GM23338 (cell line): ENCODE results near the gene EPHA6. TPM values are rescaled to one million over a fixed set of nuclear protein-coding genes. Genes with fewer than 3 reads are reported as not detected.

ENCODE experiments used
- ATAC-seq: fragments of 200-7000 bp; cut with Tn5 transposase; 3 replicates; pipeline ENCODE4 v1.9.1; 2020
- DNase-seq: peaks from one replicate; pipeline ENCODE4 v3.0.0-alpha.2; 2015; ENCODE audit warnings: low spot score
- H2AFZ ChIP-seq: fragments of 200-600 bp; sonication (generic); 2 replicates; pipeline ENCODE4 v1.8.0; 2016; ENCODE audit warnings: antibody characterized with exemption, mild to moderate bottlenecking, moderate library complexity
- H3F3A ChIP-seq: fragments of 200-600 bp; sonication (generic); replicated peaks from 2 replicates; pipeline ENCODE4 v1.8.0; 2017; ENCODE audit warnings: antibody characterized with exemption, mixed run types, low read depth
- H3K27ac ChIP-seq: fragments of 200-600 bp; sonication (generic); 2 replicates; pipeline ENCODE4 v1.6.1; 2016; ENCODE audit warnings: low read depth
- H3K27me3 ChIP-seq: fragments of 200-600 bp; sonication (generic); 2 replicates; pipeline ENCODE4 v1.8.0; 2016; ENCODE audit warnings: mild to moderate bottlenecking, mixed run types, moderate library complexity; ENCODE audit not compliant: insufficient read depth
- H3K36me3 ChIP-seq: fragments of 200-600 bp; sonication (generic); 2 replicates; pipeline ENCODE4 v1.8.0; 2016; ENCODE audit warnings: mild to moderate bottlenecking; ENCODE audit not compliant: insufficient read depth
- H3K4me1 ChIP-seq: fragments of 200-600 bp; sonication (generic); 2 replicates; pipeline ENCODE4 v1.8.0; 2016; ENCODE audit warnings: mild to moderate bottlenecking, moderate library complexity; ENCODE audit not compliant: insufficient read depth
- H3K4me2 ChIP-seq: fragments of 200-600 bp; sonication (generic); 2 replicates; pipeline ENCODE4 v1.7.1; 2017; ENCODE audit warnings: mixed run types
- H3K4me3 ChIP-seq: fragments of 200-600 bp; sonication (generic); 2 replicates; pipeline ENCODE4 v1.6.1; 2016; ENCODE audit warnings: mixed run types
- H3K79me2 ChIP-seq: fragments of 200-600 bp; sonication (generic); replicated peaks from 2 replicates; pipeline ENCODE4 v1.8.0; 2017; ENCODE audit warnings: mild to moderate bottlenecking; ENCODE audit not compliant: insufficient read depth
- H3K9me2 ChIP-seq: fragments of 200-600 bp; sonication (generic); 2 replicates; pipeline ENCODE4 v1.8.0; 2017; ENCODE audit not compliant: insufficient read depth
- H4K20me1 ChIP-seq: fragments of 200-600 bp; sonication (generic); replicated peaks from 2 replicates; pipeline ENCODE4 v1.8.0; 2017; ENCODE audit warnings: mild to moderate bottlenecking; ENCODE audit not compliant: insufficient read depth
- H3K27ac Mint-ChIP-seq: 2 replicates; pipeline ENCODE4 v1.8.0; 2020; ENCODE audit warnings: inconsistent platforms, mild to moderate bottlenecking, moderate library complexity, mixed read lengths
- H3K27me3 Mint-ChIP-seq: 3 replicates; pipeline ENCODE4 v1.8.0; 2022; ENCODE audit warnings: low read depth, mild to moderate bottlenecking, moderate library complexity, mixed read lengths, inconsistent platforms; ENCODE audit not compliant: insufficient read depth, poor library complexity
- H3K36me3 Mint-ChIP-seq: 3 replicates; pipeline ENCODE4 v1.8.0; 2021; ENCODE audit warnings: low read depth, mild to moderate bottlenecking, inconsistent platforms, moderate library complexity, mixed read lengths
- H3K4me1 Mint-ChIP-seq: 3 replicates; pipeline ENCODE4 v1.8.0; 2020; ENCODE audit warnings: mild to moderate bottlenecking, inconsistent platforms, mixed read lengths
- H3K4me3 Mint-ChIP-seq: 3 replicates; pipeline ENCODE4 v1.8.0; 2021; ENCODE audit warnings: moderate library complexity, mild to moderate bottlenecking, inconsistent platforms, mixed read lengths
- H3K9me3 Mint-ChIP-seq: 3 replicates; pipeline ENCODE4 v1.8.0; 2020; ENCODE audit warnings: moderate library complexity, mild to moderate bottlenecking, inconsistent platforms, mixed read lengths
- CREB1 ChIP-seq: fragments of 250-450 bp; sonication (Bioruptor Pico); IDR thresholded peaks from 2 replicates; pipeline ENCODE4 v1.5.0; 2020; ENCODE audit warnings: low read depth, mild to moderate bottlenecking, moderate library complexity
- CTCF ChIP-seq, 2 experiments: fragments of 200-600 bp in 1 of 2; sonication (generic) in 1 of 2; conservative IDR thresholded peaks; 2 replicates each; pipeline versions ENCODE4 v1.5.1 to v1.6.1; 2016 to 2017; ENCODE audit warnings: antibody characterized with exemption in 2 of 2, low read depth in 2 of 2, mild to moderate bottlenecking in 2 of 2, moderate library complexity in 1 of 2
- ETS1 ChIP-seq: IDR thresholded peaks from 2 replicates; pipeline ENCODE4 v1.6.1; 2016; ENCODE audit warnings: antibody characterized with exemption
- EZH2 ChIP-seq: fragments of 200-600 bp; sonication (generic); IDR thresholded peaks from one replicate; pipeline ENCODE4 v1.8.0; 2017; ENCODE audit warnings: antibody characterized with exemption, mild to moderate bottlenecking, low read depth; ENCODE audit not compliant: unreplicated experiment
- EZH2phosphoT487 ChIP-seq: fragments of 200-600 bp; sonication (generic); IDR thresholded peaks from one replicate; pipeline ENCODE4 v1.8.1; 2018; ENCODE audit warnings: antibody characterized with exemption; ENCODE audit not compliant: unreplicated experiment
- JUNB ChIP-seq: IDR thresholded peaks from one replicate; pipeline ENCODE4 v1.6.1; 2016; ENCODE audit warnings: antibody characterized with exemption; ENCODE audit not compliant: unreplicated experiment
- NANOG ChIP-seq: IDR thresholded peaks from 2 replicates; pipeline ENCODE4 v1.6.1; 2016; ENCODE audit warnings: antibody characterized with exemption, borderline replicate concordance
- POLR2AphosphoS5 ChIP-seq: IDR thresholded peaks from 2 replicates; pipeline ENCODE4 v1.6.1; 2016; ENCODE audit warnings: antibody characterized with exemption, low read depth
- REST ChIP-seq: IDR thresholded peaks from one replicate; pipeline ENCODE4 v1.6.1; 2018; ENCODE audit warnings: antibody characterized with exemption; ENCODE audit not compliant: unreplicated experiment
- STAT1 ChIP-seq: IDR thresholded peaks from one replicate; pipeline ENCODE4 v1.6.1; 2016; ENCODE audit warnings: antibody characterized with exemption; ENCODE audit not compliant: unreplicated experiment
- ZNF114 ChIP-seq: fragments of 250-450 bp; sonication (Bioruptor Pico); IDR thresholded peaks from 2 replicates; pipeline ENCODE4 v1.5.0; 2020; ENCODE audit warnings: mild to moderate bottlenecking, moderate library complexity
- ZNF331 ChIP-seq: fragments of 250-450 bp; sonication (Bioruptor Pico); IDR thresholded peaks from 2 replicates; pipeline ENCODE4 v1.5.0; 2020; ENCODE audit warnings: low read depth, mild to moderate bottlenecking, moderate library complexity
- ZNF462 ChIP-seq: fragments of 250-450 bp; sonication (Bioruptor Pico); IDR thresholded peaks from 2 replicates; pipeline ENCODE4 v1.5.0; 2020; ENCODE audit warnings: mild to moderate bottlenecking, moderate library complexity
- polyA plus RNA-seq: library from polyadenylated mRNA; unstranded; fragments of >200 nt; fragmentation: Nextera tagmentation; extraction: Ambion mirVana; gene quantifications from 2 replicates; pipeline ENCODE4 v1.2.1, GENCODE V29; 2016
- total RNA-seq: library from RNA; depleted of rRNA; stranded (reverse); fragments of >200 nt; shearing (Covaris generic); gene quantifications from 2 replicates; pipeline ENCODE4 v1.2.3, GENCODE V29; 2014

The EPHA6 gene
- total and polyA plus RNA-seq, 2 experiments from 2014 or later: 0.37 to 2.6 TPM

GRCh38 chr3:97021778-97022177 is 207.4 kb downstream of the EPHA6 start:
- Histone ChIP-seq H3K9me2 (no peaks in the 10 kb centered on the region), H4K20me1 (no peaks in the 10 kb centered on the region), H3F3A (no peaks in the 10 kb centered on the region), H3K4me1 (no peaks in the 10 kb centered on the region), H3K4me3 (no peak overlapping the region), H2AFZ (no peak overlapping the region), H3K27ac (no peak overlapping the region), H3K4me2 (no peak overlapping the region), H3K79me2 (no peaks in the 10 kb centered on the region), H3K36me3 (no peaks in the 10 kb centered on the region), H3K27me3 (no peaks in the 10 kb centered on the region)
- H3K36me3 Mint-ChIP-seq: peaks cover 8% of the 10 kb centered on the region; the same call in 1 of the 3 replicates
- no peak for TF ChIP-seq POLR2AphosphoS5
- no peak for TF ChIP-seq CREB1
- TF ChIP-seq ZNF331 (CRISPR knock-in tag): no peak
- TF ChIP-seq EZH2: no peak
- TF ChIP-seq NANOG: no peak
- no peak for TF ChIP-seq ETS1
- TF ChIP-seq JUNB: no peak
- no peak for TF ChIP-seq ZNF114 (CRISPR knock-in tag)
- no peak for TF ChIP-seq CTCF (conservative IDR thresholded peaks at IDR 0.05; ENCODE audit: low read depth in 2 of 2)
- no peak for TF ChIP-seq EZH2phosphoT487
- no peak for TF ChIP-seq ZNF462 (CRISPR knock-in tag)
- no peak for TF ChIP-seq STAT1
- TF ChIP-seq REST: no peak
- H3K27ac Mint-ChIP-seq: no peak overlapping the region
- no peak for DNase-seq
- H3K27me3 Mint-ChIP-seq: no peaks in the 10 kb centered on the region
- no peak for ATAC-seq
- no peaks in the 10 kb centered on the region; the same call in 2 of the 3 replicates for H3K4me1 Mint-ChIP-seq
- no peak overlapping the region for H3K4me3 Mint-ChIP-seq
- peaks cover 10% of the 10 kb centered on the region; the same call in 2 of the 3 replicates for H3K9me3 Mint-ChIP-seq
